Ishikawa (cell line): ENCODE results near the gene IL6.

ENCODE experiments used
- CEBPB ChIP-seq: IDR thresholded peaks from 2 replicates; pipeline ENCODE4 v1.6.1; 2012
- CREB1 ChIP-seq: IDR thresholded peaks from 2 replicates; pipeline ENCODE4 v1.6.1; 2012; ENCODE audit warnings: low read depth
- EGR1 ChIP-seq: IDR thresholded peaks from 2 replicates; pipeline ENCODE4 v1.6.1; 2012
- EP300 ChIP-seq: IDR thresholded peaks from 2 replicates; pipeline ENCODE4 v1.6.1; 2012; ENCODE audit warnings: borderline replicate concordance
- FOXM1 ChIP-seq: IDR thresholded peaks from 2 replicates; pipeline ENCODE4 v1.6.1; 2012; ENCODE audit warnings: low read depth, borderline replicate concordance
- NFIC ChIP-seq: IDR thresholded peaks from 2 replicates; pipeline ENCODE4 v1.6.1; 2012
- RAD21 ChIP-seq: IDR thresholded peaks from 2 replicates; pipeline ENCODE4 v1.6.1; 2012; ENCODE audit warnings: low read depth
- TAF1 ChIP-seq: IDR thresholded peaks from 2 replicates; pipeline ENCODE4 v1.6.1; 2012; ENCODE audit warnings: low read depth, mild to moderate bottlenecking
- TCF12 ChIP-seq: IDR thresholded peaks from 2 replicates; pipeline ENCODE4 v1.6.1; 2012; ENCODE audit warnings: low read depth
- TEAD4 ChIP-seq: IDR thresholded peaks from 2 replicates; pipeline ENCODE4 v1.6.1; 2012
- YY1 ChIP-seq: IDR thresholded peaks from 2 replicates; pipeline ENCODE4 v1.6.1; 2012; ENCODE audit warnings: low read depth
- ZBTB7A ChIP-seq: IDR thresholded peaks from 2 replicates; pipeline ENCODE4 v1.6.1; 2012; ENCODE audit warnings: low read depth
- TF ChIP-seq, protein P1 (sequence below): IDR thresholded peaks from 2 replicates; pipeline ENCODE4 v1.6.1; 2012; ENCODE audit warnings: low read depth, mild to moderate bottlenecking
- TF ChIP-seq, protein P2 (sequence below): IDR thresholded peaks from 2 replicates; pipeline ENCODE4 v1.6.1; 2012
- TF ChIP-seq, protein P3 (sequence below): IDR thresholded peaks from 2 replicates; pipeline ENCODE4 v1.6.1; 2012

IL6 gene

DNA sequence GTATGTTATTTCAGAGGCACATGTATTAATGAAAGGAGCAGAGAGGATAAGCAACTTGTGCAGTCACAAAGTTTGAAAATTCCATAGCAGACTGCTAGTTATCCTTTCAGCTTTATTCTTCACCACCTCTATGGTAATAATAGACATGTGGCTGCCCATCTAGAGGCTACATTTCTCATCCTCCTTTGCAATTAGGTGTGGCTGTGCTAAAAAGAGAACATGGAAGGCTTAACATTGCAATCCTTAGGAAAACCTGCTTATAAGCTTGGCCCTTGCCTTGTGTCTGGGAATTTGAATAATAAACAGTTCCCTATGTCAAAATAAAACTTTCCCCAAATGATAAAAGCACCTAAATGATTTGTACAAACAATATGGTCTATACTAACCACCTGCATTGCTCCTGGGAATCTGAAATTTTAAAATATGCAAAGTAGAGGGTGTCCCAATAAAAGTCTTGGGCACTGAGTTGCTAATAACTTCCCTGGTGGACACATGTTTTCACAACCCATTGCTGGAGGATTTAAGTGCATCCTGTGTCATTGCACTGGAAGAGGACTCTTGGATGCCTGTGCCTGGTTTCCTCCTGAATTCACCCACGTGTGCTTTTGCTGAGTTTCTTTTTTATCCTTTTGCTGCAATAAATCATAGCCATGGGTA lies 30.5 kb downstream of the IL6 start:
- TF ChIP-seq, protein P1, sequence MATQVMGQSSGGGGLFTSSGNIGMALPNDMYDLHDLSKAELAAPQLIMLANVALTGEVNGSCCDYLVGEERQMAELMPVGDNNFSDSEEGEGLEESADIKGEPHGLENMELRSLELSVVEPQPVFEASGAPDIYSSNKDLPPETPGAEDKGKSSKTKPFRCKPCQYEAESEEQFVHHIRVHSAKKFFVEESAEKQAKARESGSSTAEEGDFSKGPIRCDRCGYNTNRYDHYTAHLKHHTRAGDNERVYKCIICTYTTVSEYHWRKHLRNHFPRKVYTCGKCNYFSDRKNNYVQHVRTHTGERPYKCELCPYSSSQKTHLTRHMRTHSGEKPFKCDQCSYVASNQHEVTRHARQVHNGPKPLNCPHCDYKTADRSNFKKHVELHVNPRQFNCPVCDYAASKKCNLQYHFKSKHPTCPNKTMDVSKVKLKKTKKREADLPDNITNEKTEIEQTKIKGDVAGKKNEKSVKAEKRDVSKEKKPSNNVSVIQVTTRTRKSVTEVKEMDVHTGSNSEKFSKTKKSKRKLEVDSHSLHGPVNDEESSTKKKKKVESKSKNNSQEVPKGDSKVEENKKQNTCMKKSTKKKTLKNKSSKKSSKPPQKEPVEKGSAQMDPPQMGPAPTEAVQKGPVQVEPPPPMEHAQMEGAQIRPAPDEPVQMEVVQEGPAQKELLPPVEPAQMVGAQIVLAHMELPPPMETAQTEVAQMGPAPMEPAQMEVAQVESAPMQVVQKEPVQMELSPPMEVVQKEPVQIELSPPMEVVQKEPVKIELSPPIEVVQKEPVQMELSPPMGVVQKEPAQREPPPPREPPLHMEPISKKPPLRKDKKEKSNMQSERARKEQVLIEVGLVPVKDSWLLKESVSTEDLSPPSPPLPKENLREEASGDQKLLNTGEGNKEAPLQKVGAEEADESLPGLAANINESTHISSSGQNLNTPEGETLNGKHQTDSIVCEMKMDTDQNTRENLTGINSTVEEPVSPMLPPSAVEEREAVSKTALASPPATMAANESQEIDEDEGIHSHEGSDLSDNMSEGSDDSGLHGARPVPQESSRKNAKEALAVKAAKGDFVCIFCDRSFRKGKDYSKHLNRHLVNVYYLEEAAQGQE: no peak
- TF ChIP-seq EGR1 (no peak), TCF12 (no peak), TEAD4 (no peak), TAF1 (no peak), YY1 (no peak), CREB1 (no peak), RAD21 (no peak), EP300 (no peak), ZBTB7A (no peak), CEBPB (no peak), NFIC (no peak)
- TF ChIP-seq, protein P2, sequence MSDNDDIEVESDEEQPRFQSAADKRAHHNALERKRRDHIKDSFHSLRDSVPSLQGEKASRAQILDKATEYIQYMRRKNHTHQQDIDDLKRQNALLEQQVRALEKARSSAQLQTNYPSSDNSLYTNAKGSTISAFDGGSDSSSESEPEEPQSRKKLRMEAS: no peak

DNA sequence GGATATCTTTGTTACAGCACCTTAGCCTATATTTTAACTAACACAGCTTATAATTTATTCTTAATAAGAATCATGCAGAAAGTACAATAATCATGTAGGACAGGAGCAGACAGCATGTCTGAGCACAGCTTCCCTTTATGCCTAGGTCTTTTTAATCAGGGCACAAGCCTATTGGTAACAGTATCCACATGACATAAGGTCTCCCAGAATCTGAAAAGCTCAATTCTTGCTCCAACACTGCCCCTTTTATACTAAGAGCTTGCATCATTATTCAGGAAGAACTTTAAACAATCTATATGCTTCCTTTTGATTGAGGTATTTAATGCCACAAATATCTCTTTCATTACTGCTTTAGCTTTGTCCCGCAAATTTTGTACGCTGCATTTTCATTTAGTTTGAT lies 31.6 kb downstream of the IL6 start:
- TF ChIP-seq RAD21 (no peak), TAF1 (no peak), YY1 (no peak), EP300 (no peak), CREB1 (no peak), FOXM1 (no peak), EGR1 (no peak), CEBPB (no peak), TCF12 (no peak), ZBTB7A (no peak), NFIC (no peak), TEAD4 (no peak)
- TF ChIP-seq, protein P3, sequence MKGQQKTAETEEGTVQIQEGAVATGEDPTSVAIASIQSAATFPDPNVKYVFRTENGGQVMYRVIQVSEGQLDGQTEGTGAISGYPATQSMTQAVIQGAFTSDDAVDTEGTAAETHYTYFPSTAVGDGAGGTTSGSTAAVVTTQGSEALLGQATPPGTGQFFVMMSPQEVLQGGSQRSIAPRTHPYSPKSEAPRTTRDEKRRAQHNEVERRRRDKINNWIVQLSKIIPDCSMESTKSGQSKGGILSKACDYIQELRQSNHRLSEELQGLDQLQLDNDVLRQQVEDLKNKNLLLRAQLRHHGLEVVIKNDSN: no peak
- TF ChIP-seq, protein P1: no peak
- TF ChIP-seq, protein P2: no peak

DNA sequence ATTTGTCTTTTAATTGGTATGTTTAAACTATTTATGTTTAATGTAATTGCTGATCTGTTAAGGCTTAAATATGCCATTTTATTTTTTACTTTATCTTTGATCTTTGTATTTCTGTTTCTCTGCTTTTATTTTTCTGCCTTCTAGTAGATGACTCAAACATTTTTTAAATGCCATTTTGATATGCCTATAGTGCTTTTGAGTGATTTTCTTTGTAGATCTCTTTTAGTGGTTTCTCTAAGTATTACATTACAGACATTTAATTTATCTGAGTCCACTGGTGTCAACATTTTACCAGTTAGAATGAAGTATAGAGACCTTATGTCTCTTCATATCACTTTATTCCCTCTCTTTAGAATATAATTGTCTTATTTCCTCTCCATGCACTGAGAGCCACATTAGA lies 32.7 kb downstream of the IL6 start:
- TF ChIP-seq FOXM1 (no peak), TEAD4 (no peak), ZBTB7A (no peak), RAD21 (no peak), YY1 (no peak), CREB1 (no peak), EGR1 (no peak), TAF1 (no peak), NFIC (no peak), EP300 (no peak), TCF12 (no peak), CEBPB (no peak)
- TF ChIP-seq, protein P3: no peak
- TF ChIP-seq, protein P1: no peak
- TF ChIP-seq, protein P2: no peak

DNA sequence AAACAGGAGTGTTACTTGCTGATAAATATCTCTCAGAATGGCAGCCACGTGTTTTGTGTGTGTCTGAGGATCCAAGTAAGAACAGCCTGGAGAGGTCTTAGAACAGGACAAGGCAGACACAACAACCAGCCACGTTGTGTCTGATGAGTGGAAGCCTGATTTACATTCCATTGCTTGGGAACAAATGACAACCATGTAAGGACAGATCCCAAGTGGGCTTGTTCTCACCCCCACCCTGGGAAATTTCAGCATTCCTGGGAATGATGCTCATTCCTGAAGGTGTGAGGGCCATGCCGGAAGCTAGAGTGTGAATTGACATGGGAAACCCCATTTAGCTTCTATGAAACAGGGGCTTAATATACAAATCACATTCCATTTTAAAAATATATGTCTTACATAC lies 35.9 kb downstream of the IL6 start:
- TF ChIP-seq, protein P1: no peak
- TF ChIP-seq RAD21 (no peak), ZBTB7A (no peak), NFIC (no peak), EP300 (no peak), CEBPB (no peak), EGR1 (no peak), CREB1 (no peak), FOXM1 (no peak), TCF12 (no peak), TAF1 (no peak), TEAD4 (no peak), YY1 (no peak)
- TF ChIP-seq, protein P3: no peak
- TF ChIP-seq, protein P2: no peak
